NCI-H526 treated with DMSO at 0.1 percent for 48 hours (cell line): ENCODE data around the gene CST3.
"Not testable (repeated sequence)": the region's sequence is repeated elsewhere in the genome, so short reads cannot be mapped to it uniquely, and the experiment has no call there.

Experiments
- DNase-seq: peaks from one replicate; lab custom pipeline; 2025; lab: John Stamatoyannopoulos, UW

The CST3 gene

DNA sequence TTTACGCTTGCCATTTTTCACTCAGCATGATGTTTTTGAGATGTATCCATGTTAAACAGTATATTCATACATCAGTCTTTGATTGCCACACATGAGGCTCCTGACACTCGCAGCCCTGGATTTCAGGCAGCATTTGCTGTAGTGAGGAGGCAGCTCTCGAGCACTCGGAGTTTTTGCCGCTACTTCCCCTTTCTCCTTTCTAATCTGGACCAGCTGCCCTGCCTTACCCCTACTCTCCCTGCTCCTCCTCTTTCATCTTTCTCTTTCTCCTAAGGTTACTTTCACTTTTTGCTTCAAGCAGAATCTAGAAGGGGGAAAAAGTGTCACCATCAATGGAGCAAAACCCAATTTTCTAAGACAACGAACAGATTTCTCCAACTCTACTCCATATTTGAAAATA, 5.9 kb upstream of the CST3 start:
- DNase-seq: no peak

DNA sequence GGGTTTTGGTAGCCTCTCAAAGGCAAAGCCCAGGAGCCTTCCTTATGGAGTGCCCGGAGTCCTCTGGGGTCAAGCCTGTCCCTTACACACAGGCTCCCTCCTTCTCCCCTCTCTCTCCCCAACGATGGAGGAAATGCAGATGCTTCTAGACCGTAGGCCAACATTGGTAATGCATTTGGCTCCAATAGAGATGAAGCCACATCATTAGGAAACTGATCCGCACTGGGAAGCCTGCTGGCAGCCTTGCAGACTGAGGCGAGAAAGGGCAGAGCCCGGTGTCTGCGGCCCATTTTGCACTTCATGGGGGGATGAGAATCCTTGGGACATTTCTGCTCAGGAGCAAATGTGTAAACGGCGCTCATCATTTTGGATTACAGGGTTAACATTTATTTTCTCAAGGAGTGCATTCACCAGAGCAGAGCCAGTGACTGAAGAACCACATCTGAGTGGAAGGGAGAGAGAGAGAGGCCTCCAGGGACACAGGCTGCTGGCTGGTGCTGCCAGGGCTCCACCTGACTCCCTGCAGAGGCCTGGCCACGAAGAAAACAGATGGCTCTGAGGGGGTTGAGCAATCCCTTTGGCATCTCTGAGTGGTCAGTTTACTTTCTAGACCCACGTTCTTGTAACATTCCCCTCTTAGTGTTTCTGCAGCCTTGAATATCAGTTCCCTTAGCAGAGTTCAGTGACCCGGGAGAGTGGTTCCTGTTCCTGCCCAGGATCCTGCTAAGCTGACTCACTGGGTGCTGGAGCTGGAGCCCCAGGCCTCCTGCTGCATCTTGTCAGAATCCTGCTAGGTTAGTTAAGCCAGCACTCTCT, 4.4 kb upstream of the CST3 start:
- DNase-seq: no peak

DNA sequence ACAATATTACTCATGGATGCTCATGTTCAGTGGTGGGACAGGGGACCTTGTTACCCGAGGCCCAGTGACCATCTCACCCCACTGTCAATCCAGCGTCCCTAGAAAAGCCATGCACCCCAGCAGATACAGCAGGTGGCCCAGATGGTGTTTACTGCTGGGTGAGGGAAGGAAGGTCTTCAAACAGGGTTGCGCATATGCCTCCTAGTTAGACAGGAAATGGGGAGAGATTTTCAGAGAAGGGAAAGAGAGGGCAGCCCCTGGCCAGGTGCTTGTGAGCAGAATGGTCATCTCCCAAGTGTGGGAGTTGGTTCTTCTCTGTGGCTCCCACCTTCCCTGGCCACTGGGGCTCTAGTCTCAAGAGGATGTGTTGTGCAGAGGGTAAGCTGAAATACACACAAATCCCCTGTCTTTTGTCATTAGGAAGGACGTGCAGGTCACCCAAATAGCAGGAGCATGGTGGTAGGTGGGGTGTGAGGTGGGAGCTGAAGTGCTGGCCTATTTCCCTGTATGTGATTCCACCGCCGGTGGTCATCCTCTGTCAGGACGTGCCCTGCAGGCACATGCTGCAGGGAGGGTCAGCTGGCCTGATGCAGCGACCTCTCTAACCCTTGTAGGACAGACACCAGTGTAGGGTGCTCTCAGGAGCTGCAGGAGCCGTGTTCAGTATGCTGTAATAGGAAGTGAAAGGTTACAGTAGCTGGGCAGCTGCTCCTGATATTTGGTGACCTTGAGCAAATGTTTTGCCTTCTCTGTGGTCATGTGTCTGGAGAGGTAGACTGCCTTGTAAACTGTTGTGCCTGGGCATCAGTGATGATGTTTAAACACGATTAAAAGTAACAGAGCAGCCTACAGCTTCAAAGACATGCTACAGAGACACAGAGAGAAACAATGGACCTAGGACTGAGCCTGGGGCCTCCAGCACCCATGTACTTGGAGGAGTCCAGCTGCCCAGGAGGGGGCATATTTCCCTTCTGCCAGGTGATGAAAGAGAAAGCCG, 3.2 kb upstream of the CST3 start:
- DNase-seq: no peak

DNA sequence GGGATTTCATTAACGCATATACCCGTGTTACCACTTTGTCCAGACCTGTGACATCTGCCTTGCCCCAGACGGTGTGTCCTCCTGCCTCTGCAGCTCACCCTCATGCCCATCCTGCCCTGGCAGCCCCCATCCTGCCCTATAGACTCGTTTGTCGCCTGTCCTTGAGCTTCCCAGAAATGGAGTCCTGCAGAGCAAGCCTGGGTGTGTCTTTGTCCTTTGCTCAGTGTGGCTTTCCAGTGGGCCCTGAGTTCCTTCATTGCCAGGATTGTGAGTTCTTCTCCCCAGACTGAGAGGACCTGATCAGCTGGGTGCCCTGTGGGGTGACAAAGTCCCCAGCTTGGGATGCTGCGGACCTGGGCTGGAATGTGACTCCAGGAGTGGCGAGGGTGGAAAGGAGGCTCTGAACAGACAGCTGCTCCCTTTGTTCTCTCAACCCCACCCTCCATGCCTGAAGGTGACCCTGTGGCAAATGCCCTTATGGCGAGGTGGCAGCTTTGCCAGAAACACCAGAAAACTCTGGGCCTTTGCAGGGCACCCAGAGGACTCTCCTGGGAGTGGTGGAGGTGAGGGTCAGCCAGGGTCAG, 2.4 kb upstream of the CST3 start:
- DNase-seq: no peak

DNA sequence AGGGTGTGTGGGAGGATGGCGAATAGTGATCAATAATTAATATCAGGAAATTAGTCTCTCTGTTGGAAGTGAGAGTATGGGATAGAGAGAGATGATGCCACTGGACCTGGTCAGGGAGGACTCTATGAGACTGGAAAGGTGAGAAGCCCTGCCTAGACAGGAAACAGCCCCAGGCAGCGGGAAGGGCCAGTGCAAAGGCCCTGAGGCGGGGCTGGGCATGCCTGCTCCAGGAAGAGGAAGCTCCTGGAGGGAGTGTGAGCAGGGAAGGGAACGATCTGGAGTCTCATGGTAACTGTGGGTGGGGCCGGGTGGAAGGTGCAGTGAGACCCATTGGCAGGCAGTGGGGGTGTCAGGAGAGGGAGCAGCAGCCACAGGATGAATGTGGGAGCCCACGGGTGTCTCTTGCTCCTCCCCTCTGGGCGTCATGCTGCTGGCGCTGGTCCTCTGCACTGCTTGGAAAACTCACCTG, 1.8 kb upstream of the CST3 start:
- DNase-seq: no peak

DNA sequence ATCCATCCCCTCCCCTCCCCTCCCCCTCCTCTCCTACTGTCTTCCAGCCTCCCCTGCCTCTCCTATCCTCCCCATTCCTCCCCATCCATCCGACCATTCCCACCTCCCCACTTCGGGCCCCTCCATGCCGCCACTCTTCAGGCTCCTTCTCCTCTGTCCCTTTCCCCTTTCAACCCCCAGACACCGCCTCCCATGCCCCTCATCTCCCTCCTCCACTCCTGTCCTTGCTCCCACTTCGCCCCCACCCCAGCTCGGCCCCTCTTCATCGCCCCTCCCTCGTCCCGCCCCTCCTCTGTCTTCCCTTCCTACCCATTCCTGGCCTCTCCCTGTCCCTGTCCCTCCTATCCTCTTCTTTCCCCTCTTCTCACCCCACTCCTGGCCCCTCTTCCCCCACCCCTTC, 554 bp upstream of the CST3 start:
- DNase-seq: no peak

DNA sequence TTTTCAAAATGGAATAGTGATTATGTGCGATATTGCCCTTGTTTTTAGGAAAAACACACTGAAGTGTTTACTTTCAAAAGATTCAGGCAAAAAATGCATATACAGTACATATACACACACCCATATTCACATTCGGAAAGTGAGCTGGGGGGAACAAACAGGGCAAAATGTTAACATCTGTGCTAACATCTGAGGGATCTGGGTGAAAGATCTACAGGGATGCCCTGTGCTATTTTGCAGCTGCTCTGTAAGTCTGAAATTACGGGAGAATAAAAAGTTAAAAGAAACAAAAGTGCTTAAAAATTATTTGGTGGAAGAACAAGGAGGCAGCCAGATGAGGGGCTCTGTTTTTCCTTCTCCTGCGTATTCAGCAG, 860 bp downstream of the CST3 start:
- no peak for DNase-seq

DNA sequence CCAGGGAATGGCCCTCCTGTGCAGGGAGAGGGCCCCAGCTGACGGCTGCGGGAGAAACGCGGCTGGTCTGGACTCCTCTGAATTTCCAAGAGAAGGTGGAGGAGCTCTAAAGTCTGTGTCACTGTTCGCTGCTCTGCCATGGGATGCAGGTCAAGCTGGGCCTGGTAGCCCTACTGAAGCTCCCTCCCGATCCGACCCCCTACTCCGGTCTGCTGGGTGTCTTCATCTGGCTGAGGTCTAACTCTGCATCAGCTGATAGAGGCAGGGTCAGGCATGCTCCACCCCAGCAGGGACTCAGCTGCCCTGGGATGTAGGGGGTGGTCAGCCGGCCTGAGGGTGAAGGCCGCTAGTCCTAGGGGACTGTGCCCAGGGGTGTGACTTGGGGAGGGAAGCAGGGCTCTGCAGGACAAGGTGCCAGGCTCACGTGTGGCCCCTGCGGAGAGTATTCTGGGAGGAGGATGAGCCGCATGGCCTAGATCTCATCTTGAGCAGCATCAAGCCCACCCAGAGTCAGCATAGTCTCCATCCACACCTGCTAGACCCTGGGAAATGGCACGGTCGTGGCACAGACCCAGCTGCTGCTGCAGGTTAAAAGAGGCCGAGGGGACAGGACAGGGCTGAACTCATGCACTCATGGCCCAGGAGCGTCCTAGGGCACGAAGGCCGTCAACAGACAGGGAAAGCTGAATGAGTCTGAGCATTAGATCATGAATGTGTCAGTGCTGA, 1.4 kb downstream of the CST3 start:
- no peak for DNase-seq

DNA sequence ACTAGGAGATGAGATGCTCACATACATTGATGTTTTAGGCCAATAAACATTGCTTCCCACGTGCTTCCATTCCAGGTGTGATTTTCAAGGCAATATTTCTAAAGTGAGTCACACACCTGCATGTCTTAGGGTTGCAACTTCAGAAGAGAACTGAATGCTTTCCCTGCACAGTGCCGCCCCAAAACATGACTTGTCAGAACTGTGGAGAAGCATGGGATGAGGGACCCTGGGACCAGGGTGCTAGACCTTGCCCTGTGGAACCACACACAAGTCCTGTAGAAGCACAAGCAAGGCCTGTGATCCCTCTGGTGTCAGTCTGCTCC, 2.0 kb downstream of the CST3 start:
- DNase-seq: not testable (repeated sequence)

DNA sequence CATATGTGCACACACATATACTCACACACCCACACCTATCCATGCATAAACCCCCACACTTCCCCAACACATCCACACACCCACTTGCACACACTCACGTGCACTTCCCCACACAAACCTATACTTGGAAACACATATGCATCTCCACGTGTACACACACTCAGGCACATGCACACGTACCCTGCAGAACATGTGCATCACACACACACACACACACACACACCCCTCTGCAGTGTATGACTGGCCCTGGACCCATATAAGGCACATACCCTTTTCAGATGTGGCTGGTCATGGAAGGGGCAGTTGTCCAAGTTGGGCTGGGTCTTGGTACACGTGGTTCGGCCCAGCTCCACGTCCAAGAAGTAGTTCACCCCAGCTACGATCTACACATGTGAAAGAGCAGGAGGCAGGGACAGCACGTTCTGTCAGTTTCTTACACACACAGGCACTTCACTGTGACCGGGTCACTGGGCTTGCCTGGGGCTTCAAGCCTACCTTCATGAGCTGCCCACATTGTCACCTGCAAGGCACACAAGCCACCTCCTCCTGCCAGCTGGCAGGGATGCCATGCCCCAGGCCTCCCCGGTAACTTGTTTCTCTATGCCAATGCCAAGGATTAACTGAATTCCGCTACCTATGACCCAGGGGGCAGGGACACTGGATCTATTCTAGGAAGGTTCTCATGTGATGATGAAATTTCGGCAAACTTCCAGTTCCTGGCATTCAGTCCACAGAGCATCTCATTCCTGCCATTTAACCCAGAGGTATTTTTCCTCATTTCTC, 2.6 kb downstream of the CST3 start:
- DNase-seq: no peak

DNA sequence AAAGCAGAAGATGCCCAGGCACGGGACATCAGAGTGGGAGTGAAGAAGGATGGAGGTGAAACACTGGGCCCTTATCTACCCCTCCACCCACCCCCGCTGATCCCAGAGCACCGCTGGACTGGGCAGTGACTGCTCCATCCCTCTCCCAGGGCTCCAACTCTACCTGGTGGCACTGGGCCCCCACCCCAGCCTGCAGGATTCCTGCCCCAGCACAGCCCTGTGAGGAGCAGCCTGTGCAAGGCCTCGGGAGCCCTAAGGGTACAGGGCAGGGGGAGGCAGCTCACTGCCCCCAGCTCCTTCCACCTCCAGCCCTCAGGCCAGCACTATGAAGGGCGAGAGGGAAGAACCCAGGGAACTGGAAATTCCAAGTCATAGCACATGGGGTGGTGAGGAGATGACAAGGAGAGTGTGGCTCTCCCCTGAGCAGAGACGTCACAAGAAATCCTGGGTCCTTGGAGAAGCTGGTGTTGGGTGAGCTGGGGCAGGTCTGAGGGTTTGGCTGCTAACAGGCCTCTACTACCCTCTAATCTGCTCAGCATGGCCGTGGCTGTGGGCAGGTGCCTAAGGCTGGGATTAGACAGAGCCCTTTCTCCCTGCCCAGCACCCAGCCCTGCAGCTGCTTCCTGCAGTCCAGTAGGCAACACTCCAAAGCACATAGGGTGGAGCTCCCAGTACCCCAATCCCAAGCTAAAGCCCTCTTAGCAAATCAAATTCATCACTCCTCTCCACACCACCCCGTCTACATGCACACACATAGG, 3.5 kb downstream of the CST3 start:
- DNase-seq: no peak

DNA sequence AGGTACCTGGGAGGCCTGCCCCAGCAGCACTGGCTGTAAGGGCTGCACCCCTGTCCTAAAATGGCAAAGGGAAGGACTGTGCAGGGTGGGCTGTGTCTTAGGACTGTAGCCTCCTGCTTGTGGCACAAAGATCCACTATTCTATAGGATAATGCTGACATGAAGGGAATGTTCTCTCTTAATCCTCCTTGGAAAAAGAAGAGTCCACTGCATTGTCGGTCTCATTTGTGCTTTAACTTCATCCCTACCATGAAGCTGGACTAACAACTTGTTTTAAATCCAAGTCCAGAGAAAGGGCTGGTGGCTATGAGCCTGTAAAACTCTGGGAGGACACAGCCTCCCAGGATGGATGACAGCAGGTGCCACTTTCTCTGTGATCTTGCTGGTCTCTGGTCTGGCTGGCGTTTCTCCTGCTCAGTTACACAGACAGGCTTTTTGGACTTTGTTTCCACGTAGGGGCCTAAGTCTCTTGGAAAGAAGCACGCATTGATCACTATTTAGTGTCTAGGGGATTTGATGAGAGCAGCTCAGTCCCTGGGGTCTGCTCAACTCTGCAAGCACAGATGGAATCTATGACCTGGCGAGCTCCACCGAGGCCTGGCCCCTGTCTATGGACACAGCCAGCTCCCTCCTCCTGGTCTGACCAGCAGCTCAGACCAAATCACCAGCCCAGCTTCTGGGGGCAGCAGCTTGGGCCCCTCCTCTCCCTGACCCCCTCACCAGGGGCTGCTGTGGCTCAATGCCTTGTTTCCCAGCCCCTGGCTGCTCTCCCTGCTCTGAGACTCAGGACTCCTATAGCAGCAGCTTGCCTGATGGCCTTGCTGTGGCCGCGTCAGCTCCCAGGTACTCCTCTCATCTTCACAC, 4.8 kb downstream of the CST3 start:
- no peak for DNase-seq

DNA sequence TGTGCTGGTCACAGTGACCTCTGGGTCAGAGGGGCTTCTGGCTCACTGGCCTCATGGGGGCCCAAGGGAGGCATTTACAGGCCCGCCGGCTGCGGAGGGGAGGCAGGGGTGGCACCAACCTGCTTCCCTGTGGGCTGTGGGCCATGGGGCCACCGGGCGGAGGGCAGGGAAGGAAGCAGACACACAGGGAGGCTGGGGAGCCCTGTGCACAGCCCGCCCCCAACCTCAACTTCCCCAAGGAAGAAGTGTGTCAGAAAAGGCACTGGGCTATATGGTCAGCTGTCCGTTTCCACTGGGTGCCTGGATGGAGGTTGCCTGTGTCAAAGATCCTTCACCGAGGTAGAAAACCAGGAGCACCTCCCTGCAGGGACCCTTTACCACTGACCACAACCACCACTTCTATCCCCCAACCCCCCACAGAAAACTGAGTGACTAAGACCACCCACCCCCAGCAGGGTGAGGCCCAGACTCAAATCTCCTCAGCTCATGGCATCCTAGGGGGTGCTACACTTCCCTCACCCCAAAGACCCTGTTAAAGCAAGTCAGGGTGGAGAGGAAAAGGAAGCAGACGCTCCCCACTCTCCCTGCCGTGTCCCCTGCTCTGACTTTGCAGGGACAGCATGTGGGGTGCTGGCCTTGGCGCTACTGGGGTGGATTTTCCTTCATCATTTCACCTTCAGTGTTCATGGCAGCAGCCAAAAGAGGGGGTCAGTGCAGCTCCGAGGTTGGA, 5.6 kb downstream of the CST3 start:
- DNase-seq: no peak

DNA sequence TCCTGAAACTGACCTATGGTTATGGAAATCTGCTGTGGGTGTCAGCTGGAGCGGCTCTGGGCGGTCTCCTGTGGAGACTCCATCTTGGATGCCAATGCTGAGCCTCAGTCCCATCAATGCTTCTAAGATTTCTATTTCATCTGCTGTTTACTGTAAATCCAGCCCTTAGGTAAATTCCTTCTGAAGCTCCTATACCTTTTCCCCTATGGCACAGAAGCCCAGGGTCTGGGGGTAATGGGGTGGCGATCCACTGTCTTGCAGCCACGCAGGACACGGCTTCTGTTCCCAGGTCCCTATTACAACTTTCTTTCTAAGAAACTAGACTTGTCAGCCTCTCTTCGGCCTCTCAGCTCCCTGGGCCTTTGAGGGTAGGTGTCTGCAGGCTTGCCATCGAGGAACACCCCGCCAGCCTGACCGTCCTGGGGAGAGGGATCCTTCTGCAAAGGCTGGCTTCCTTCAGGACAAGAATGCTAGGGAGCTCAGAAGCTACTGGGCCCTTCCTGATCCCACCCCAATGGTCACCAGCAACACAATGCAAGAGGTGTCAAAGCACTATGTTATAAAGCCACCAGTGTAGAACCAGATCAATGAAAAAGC, 6.4 kb downstream of the CST3 start:
- no peak for DNase-seq

DNA sequence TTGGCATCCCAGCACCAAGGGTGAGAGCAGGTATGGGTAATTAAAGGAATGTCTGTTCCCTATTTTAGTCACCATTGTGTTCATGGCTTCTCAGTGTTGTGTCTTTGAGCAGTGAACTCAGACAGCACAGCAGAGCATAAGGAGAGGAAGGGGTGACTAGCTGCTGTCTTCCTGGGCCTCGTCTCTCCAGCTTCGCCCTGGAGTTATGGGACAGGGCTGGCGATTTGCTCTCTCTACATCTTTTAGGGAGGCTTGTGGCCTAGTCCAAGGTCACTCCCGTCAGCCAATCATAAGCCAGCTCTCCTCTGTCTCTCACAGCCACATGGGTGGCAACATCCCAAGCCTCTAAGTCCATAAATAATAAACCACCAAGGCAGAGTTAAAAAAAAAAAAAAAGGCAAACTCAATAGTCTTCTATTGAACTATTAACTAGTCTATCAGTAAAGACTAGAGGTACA, 7.3 kb downstream of the CST3 start:
- no peak for DNase-seq

DNA sequence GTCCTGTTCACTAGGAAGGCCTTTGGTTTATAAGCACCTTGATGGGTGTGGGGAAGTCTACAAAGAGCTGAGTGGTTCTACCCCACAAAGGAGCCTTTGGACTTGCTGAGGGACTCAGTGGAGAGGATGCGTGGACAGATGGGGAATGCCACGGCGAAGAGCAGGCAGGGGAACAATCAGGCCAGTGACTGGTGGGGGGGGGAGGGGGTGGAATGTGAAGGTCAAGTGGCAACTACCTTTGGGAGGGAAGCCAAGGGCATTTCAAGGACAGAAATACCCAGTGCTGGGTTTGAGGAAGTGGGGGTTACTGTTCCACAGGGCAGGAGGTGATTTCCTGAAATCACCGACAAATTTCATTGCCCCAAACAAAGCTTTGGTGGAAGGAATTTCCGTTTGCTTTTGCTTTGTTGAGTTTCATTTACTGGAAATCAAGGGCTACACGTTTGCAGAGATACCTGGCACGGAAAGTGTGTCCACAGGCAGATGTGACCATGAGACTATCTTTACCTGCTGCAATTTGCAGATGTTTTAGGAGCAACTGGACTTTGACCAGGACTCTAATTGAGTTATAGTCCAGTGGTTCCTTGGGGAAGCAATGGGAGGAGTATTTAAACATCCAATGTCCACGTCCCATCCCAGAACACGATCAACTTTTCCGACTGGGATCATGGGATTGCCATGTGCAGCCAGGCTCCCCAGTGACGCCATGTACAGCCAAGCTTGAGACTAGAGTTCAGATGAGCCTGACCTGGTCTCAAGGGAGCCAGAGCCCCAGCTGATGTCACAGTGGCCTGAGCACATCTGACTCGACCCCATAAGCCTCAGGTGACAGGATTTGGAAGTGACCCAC, 8.0 kb downstream of the CST3 start:
- DNase-seq: no peak

DNA sequence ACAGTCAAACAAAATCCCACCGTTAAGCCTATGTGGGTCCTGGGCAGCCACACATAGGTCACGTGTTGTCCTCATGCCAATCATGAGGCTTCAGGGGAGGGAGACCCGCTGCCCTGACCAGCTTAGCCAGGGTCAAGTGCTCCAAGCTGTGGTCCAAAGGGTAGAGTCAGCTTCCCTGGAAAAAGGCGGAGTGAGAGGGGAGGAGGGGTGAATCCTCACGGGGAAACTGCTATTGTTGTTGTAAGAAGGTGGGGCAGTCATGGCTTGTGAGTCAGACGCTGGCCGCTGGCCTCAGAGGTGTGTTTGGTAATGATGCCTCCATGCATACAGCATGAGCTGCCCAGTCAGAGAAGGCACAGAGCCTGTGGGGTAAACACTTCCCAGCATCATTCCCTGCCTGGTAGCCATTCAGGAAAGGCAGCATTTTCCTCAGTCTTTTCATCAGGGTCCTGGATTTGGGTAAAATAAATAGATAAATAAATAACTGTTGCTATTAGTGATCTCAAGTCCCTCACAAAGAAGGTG, 8.7 kb downstream of the CST3 start:
- no peak for DNase-seq
